ENCODE results near the gene GGA3. TPM values are rescaled to one million over a fixed set of nuclear protein-coding genes. Genes with fewer than 3 reads are reported as not detected.

The GGA3 gene
- total and polyA plus RNA-seq, 7 experiments from 2014 or later = 13.2 to 128 (median 81.9) TPM

DNA sequence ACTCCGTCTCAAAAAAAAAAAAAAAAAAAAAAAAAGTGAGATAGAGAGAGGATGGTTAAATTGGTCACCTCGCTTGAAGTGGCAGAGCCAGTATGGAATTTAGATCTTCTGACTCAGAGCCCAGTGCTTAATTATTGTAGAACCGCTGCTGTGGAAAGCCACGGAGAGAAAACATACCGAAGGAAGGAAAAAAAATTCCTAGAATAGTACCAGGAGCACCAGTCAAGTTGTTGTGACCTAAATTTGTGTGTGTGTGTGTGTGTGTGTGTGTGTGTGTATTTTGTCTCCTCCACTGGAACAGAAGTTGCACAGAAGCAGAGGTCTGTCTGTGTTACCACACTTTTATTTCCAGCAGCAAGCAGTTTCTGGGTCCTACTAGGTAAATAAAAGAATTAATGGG is 66.5 kb downstream of the GGA3 start:
- Mint-ChIP-seq H3K4me1 (peaks cover 0 to 3% (median 0%) of the 10 kb centered on the region in 7 donors), H3K27me3 (no peaks in the 10 kb centered on the region), H3K27ac (no peak overlapping the region), H3K4me3 (no peak overlapping the region), H3K36me3 (no peaks in the 10 kb centered on the region), H3K9me3 (no peaks in the 10 kb centered on the region)
- no peak for ATAC-seq
- H3K27me3 ChIP-seq (ENCODE audit: control insufficient read depth in 2 of 2, insufficient read depth in 2 of 2, low read length in 2 of 2) = no peaks in the 10 kb centered on the region
- ChIA-PET POLR2A (no interaction called here), CTCF (no interaction called here)
- H3K27ac ChIP-seq (ENCODE audit: low read depth, low read length) = no peak overlapping the region
- intact Hi-C loops (cut with micrococcal nuclease) = no loop called here
- no peaks in the 10 kb centered on the region for H3K4me1 ChIP-seq (ENCODE audit: control insufficient read depth in 2 of 2, insufficient read depth in 2 of 2, low read length in 2 of 2)
- DNase-seq = no peak
- H3K36me3 ChIP-seq (ENCODE audit: control insufficient read depth in 2 of 3, insufficient read depth in 3 of 3, low read length in 3 of 3) = no peaks in the 10 kb centered on the region
- no peaks in the 10 kb centered on the region for H3K9me3 ChIP-seq (ENCODE audit: control insufficient read depth in 2 of 3, low read length in 3 of 3)
- no peak overlapping the region for H3K4me3 ChIP-seq (ENCODE audit: low read length)

DNA sequence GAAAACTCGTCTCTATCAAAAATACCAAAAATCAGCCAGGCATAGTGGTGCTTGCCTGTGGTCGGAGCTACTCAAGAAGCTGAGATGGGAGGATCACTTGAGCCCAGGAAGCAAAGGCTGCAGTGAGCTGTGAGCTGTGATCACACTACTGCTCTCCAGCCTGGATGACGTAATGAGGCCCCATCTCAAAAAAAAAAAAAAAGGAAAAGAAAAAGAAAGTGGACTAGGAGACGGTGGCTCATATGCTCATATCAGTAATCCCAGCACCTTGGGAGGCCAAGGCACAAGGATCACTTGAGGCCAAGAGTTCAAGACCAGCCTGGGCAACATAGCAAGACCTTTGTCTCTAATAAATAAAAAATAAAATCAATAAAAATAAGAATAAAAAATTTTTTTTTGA is 69.8 kb downstream of the GGA3 start:
- H3K4me3 ChIP-seq (ENCODE audit: low read length) = no peak overlapping the region
- Mint-ChIP-seq H3K36me3 (no peaks in the 10 kb centered on the region), H3K27ac (no peak overlapping the region), H3K27me3 (no peaks in the 10 kb centered on the region), H3K4me1 (peaks cover 0 to 12% (median 0%) of the 10 kb centered on the region in 7 donors), H3K9me3 (no peaks in the 10 kb centered on the region), H3K4me3 (no peak overlapping the region)
- no peaks in the 10 kb centered on the region for H3K9me3 ChIP-seq (ENCODE audit: control insufficient read depth in 2 of 3, low read length in 3 of 3)
- ATAC-seq = no peak
- DNase-seq = no peak
- POLR2A ChIA-PET = interaction anchor here (1.0 kb wide), 1 partner anchor 9 kb away, joined by 4 read pairs; the partner anchor contains the start of gene SUMO2
- no peak overlapping the region for H3K27ac ChIP-seq (ENCODE audit: low read depth, low read length)
- no peaks in the 10 kb centered on the region for H3K27me3 ChIP-seq (ENCODE audit: control insufficient read depth in 2 of 2, insufficient read depth in 2 of 2, low read length in 2 of 2)
- intact Hi-C loops (cut with micrococcal nuclease) = no loop called here
- no peaks in the 10 kb centered on the region for H3K4me1 ChIP-seq (ENCODE audit: control insufficient read depth in 2 of 2, insufficient read depth in 2 of 2, low read length in 2 of 2)
- CTCF ChIA-PET = no interaction called here
- no peaks in the 10 kb centered on the region for H3K36me3 ChIP-seq (ENCODE audit: control insufficient read depth in 2 of 3, insufficient read depth in 3 of 3, low read length in 3 of 3)

DNA sequence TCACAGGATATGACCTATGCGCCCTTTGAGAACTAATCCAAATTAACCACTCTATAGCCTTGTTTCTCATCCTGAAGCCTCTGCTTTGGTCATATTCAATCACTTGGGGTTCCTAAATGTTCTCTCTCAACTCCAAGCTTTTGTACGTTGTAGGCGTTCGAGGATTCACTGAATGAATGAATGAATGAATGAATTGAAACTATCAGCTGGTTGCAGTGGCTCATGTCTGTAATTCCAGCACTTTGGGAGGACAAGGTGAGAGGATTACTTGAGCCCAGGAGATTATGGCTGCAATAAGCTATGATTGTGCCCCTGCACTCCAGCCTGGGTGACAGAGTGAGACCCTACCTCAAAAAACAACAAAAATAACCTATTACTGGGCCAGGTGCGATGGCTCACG is 72.8 kb downstream of the GGA3 start:
- Histone ChIP-seq H3K4me1 (ENCODE audit: control insufficient read depth in 2 of 2, insufficient read depth in 2 of 2, low read length in 2 of 2) (peaks cover 6 to 7% of the 10 kb centered on the region in 2 donors), H3K27me3 (ENCODE audit: control insufficient read depth in 2 of 2, insufficient read depth in 2 of 2, low read length in 2 of 2) (no peaks in the 10 kb centered on the region), H3K4me3 (ENCODE audit: low read length) (no peak overlapping the region), H3K9me3 (ENCODE audit: control insufficient read depth in 2 of 3, low read length in 3 of 3) (no peaks in the 10 kb centered on the region), H3K27ac (ENCODE audit: low read depth, low read length) (no peak overlapping the region), H3K36me3 (ENCODE audit: control insufficient read depth in 2 of 3, insufficient read depth in 3 of 3, low read length in 3 of 3) (no peaks in the 10 kb centered on the region)
- intact Hi-C loops (cut with micrococcal nuclease) = loop anchor here in 1 of 2 donors (10.0 kb wide), 1 partner anchor 444 kb away; the partner anchor contains the start of gene NHERF1
- ChIA-PET POLR2A (interaction anchor here (0.7 kb wide), 1 partner anchor 13 kb away, joined by 4 read pairs; no protein-coding TSS in a partner anchor), CTCF (interaction anchor here (0.5 to 1.7 kb wide), 3 partner anchors 12 to 17 kb away, joined by 3 to 4 read pairs (median 4); no protein-coding TSS in a partner anchor)
- ATAC-seq (no peak), DNase-seq (no peak)
- H3K4me3 Mint-ChIP-seq = no peak overlapping the region
- peak overlapping the region in 1 of 9 donors; percentile 95 for H3K27ac Mint-ChIP-seq
- peaks cover 0 to 6% (median 0%) of the 10 kb centered on the region in 5 donors for H3K36me3 Mint-ChIP-seq
- H3K4me1 Mint-ChIP-seq = peaks cover 8 to 23% (median 12%) of the 10 kb centered on the region in 7 donors
- H3K9me3 Mint-ChIP-seq = no peaks in the 10 kb centered on the region
- H3K27me3 Mint-ChIP-seq = no peaks in the 10 kb centered on the region

Other genes with a start within 250 kb of the GGA3 start
- gene MRPL58, start 248.9 kb downstream of the GGA3 start, total RNA-seq = 10 to 100 TPM; 11.7 to 46.1 (median 23.0) TPM
- 10 to 100 TPM; 55.3 to 71.4 TPM for gene MRPL58, start 248.9 kb downstream of the GGA3 start, polyA plus RNA-seq
- gene ATP5PD, start 214.6 kb downstream of the GGA3 start, total RNA-seq = 100 to 1,000 TPM; 113 to 195 (median 161) TPM
- gene ATP5PD, start 214.6 kb downstream of the GGA3 start, polyA plus RNA-seq = 100 to 1,000 TPM; 362 to 478 TPM
- gene KCTD2, start 214.4 kb downstream of the GGA3 start, total RNA-seq = 10 to 100 TPM; 19.5 to 35.7 (median 23.0) TPM
- gene KCTD2, start 214.4 kb downstream of the GGA3 start, polyA plus RNA-seq = 1 to 10 TPM; 4.8 to 8.7 TPM
- gene SLC16A5, start 173.7 kb downstream of the GGA3 start, total RNA-seq = 10 to 100 TPM in 4 of 5 experiments, 1 to 10 TPM in 1; 9.2 to 26.3 (median 24.5) TPM
- 1 to 10 TPM; 5.9 to 7.6 TPM for gene SLC16A5, start 173.7 kb downstream of the GGA3 start, polyA plus RNA-seq
- gene ARMC7, start 151.6 kb downstream of the GGA3 start, total RNA-seq = 10 to 100 TPM in 4 of 5 experiments, 1 to 10 TPM in 1; 5.8 to 18.9 (median 17.8) TPM
- gene ARMC7, start 151.6 kb downstream of the GGA3 start, polyA plus RNA-seq = 1 to 10 TPM; 1.8 to 4.4 TPM
- 10 to 100 TPM; 23.4 to 54.8 (median 37.5) TPM for gene NT5C, start 129.9 kb downstream of the GGA3 start, total RNA-seq
- 10 to 100 TPM; 31.1 to 33.1 TPM for gene NT5C, start 129.9 kb downstream of the GGA3 start, polyA plus RNA-seq
- gene JPT1, start 107.1 kb downstream of the GGA3 start, total RNA-seq = 100 to 1,000 TPM in 1 of 5 experiments, 10 to 100 TPM in 4; 12.3 to 227 (median 29.3) TPM
- gene JPT1, start 107.1 kb downstream of the GGA3 start, polyA plus RNA-seq = 10 to 100 TPM; 70.0 to 72.3 TPM
- gene SUMO2, start 78.6 kb downstream of the GGA3 start, total RNA-seq = 100 to 1,000 TPM; 201 to 494 (median 247) TPM
- gene SUMO2, start 78.6 kb downstream of the GGA3 start, polyA plus RNA-seq = 100 to 1,000 TPM; 173 to 357 TPM
- 100 to 1,000 TPM in 2 of 5 experiments, 10 to 100 TPM in 3; 96.3 to 143 (median 99.2) TPM for gene NUP85, start 55.9 kb downstream of the GGA3 start, total RNA-seq
- gene NUP85, start 55.9 kb downstream of the GGA3 start, polyA plus RNA-seq = 10 to 100 TPM; 21.0 to 57.3 TPM
- 10 to 100 TPM; 29.2 to 70.1 (median 34.4) TPM for gene MRPS7, start 273 bp upstream of the GGA3 start, total RNA-seq
- 100 to 1,000 TPM; 129 to 135 TPM for gene MRPS7, start 273 bp upstream of the GGA3 start, polyA plus RNA-seq
- gene MIF4GD, start 9.6 kb upstream of the GGA3 start, total RNA-seq = 10 to 100 TPM; 26.9 to 39.4 (median 36.0) TPM
- 10 to 100 TPM; 84.3 to 90.0 TPM for gene MIF4GD, start 9.6 kb upstream of the GGA3 start, polyA plus RNA-seq
- 10 to 100 TPM; 15.6 to 42.5 (median 21.1) TPM for gene SLC25A19, start 27.8 kb upstream of the GGA3 start, total RNA-seq
- 10 to 100 TPM; 13.0 to 15.5 TPM for gene SLC25A19, start 27.8 kb upstream of the GGA3 start, polyA plus RNA-seq
- gene GRB2, start 144.1 kb upstream of the GGA3 start, total RNA-seq = 100 to 1,000 TPM; 112 to 167 (median 139) TPM
- gene GRB2, start 144.1 kb upstream of the GGA3 start, polyA plus RNA-seq = 100 to 1,000 TPM; 151 to 165 TPM
- 10 to 100 TPM; 74.1 to 97.2 (median 81.9) TPM for gene TMEM94, start 195.0 kb upstream of the GGA3 start, total RNA-seq
- gene TMEM94, start 195.0 kb upstream of the GGA3 start, polyA plus RNA-seq = 10 to 100 TPM; 11.7 to 27.2 TPM